GM19328 (cell line): Measurements from ENCODE around the gene OTOF.

Experiments
- ATAC-seq: cut with Tn5 transposase; IDR thresholded peaks from one replicate; pipeline ENCODE4 v1.9.1; 2021; ENCODE audit warnings: mild to moderate bottlenecking, moderate library complexity; ENCODE audit not compliant: unreplicated experiment

The OTOF gene

GRCh38 chr2:26503231-26503880 is 25.4 kb upstream of the OTOF start:
- ATAC-seq: no peak

- no peak for ATAC-seq
Measured at GRCh38 chr2:26500406-26500805, 22.5 kb upstream of the OTOF start.

GRCh38 chr2:26495705-26496297 is 17.9 kb upstream of the OTOF start:
- no peak for ATAC-seq

- no peak for ATAC-seq
Measured at GRCh38 chr2:26494891-26495290, 17.0 kb upstream of the OTOF start.

GRCh38 chr2:26494199-26494598 is 16.3 kb upstream of the OTOF start:
- no peak for ATAC-seq

GRCh38 chr2:26493566-26493965 is 15.6 kb upstream of the OTOF start:
- no peak for ATAC-seq

- no peak for ATAC-seq
Measured at GRCh38 chr2:26492749-26493515, 15.0 kb upstream of the OTOF start.

- ATAC-seq: no peak
Measured at GRCh38 chr2:26491563-26492167, 13.7 kb upstream of the OTOF start.

- no peak for ATAC-seq
Measured at GRCh38 chr2:26489213-26489850, 11.4 kb upstream of the OTOF start.

GRCh38 chr2:26488463-26489212 is 10.7 kb upstream of the OTOF start:
- ATAC-seq: no peak

- ATAC-seq: no peak
Measured at GRCh38 chr2:26487192-26487591, 9.3 kb upstream of the OTOF start.

- ATAC-seq: no peak
Measured at GRCh38 chr2:26486789-26487188, 8.9 kb upstream of the OTOF start.

- ATAC-seq: no peak
Measured at GRCh38 chr2:26485725-26486418, 7.9 kb upstream of the OTOF start.

GRCh38 chr2:26485099-26485498 is 7.2 kb upstream of the OTOF start:
- ATAC-seq: no peak

- ATAC-seq: no peak
Measured at GRCh38 chr2:26484579-26484978, 6.7 kb upstream of the OTOF start.

- no peak for ATAC-seq
Measured at GRCh38 chr2:26483957-26484565, 6.1 kb upstream of the OTOF start.

- no peak for ATAC-seq
Measured at GRCh38 chr2:26483516-26483915, 5.6 kb upstream of the OTOF start.

- no peak for ATAC-seq
Measured at GRCh38 chr2:26483027-26483326, 5.1 kb upstream of the OTOF start.

GRCh38 chr2:26482211-26483026 is 4.5 kb upstream of the OTOF start:
- ATAC-seq: no peak
